CD14-positive monocyte (primary cell): ENCODE results near the gene PDZD7. TPM values are rescaled to one million over a fixed set of nuclear protein-coding genes. Genes with fewer than 3 reads are reported as not detected.
A peak's percentile ranks its signal among the peaks of the same experiment; 100 is the strongest.

Experiments used
- DNase-seq, 3 donors: peaks; one replicate each; pipeline ENCODE4 v3.0.0-alpha.2; 2011 to 2022
- H2AFZ ChIP-seq: 2 replicates; pipeline ENCODE4 v1.6.0; 2012; ENCODE audit warnings: mild to moderate bottlenecking, low read depth, low read length, inconsistent platforms; ENCODE audit not compliant: insufficient read depth, poor library complexity, severe bottlenecking
- H3K27ac ChIP-seq, 2 donors: 1 replicate in 1 of 2; 2 replicates in 1 of 2; pipeline ENCODE4 v1.5.1; 2012 to 2013; ENCODE audit warnings: low read length in 2 of 2, control low read depth in 1 of 2, inconsistent platforms in 1 of 2, low read depth in 1 of 2, mild to moderate bottlenecking in 1 of 2
- H3K27me3 ChIP-seq, 2 donors: one replicate each; pipeline versions ENCODE4 v1.6.0 to v1.6.1; 2011 to 2013; ENCODE audit warnings: low read length in 2 of 2; ENCODE audit not compliant: control insufficient read depth in 2 of 2, insufficient read depth in 2 of 2
- H3K36me3 ChIP-seq, 2 donors: replicated peaks in 1 of 2; 1 replicate in 1 of 2; 2 replicates in 1 of 2; pipeline versions ENCODE4 v1.5.1 to v1.6.1; 2012 to 2013; ENCODE audit warnings: low read length in 2 of 2, control low read depth in 1 of 2, inconsistent platforms in 1 of 2, mild to moderate bottlenecking in 1 of 2; ENCODE audit not compliant: insufficient read depth in 2 of 2, control insufficient read depth in 1 of 2
- H3K4me1 ChIP-seq, 2 donors: 1 replicate in 1 of 2; 2 replicates in 1 of 2; pipeline versions ENCODE4 v1.5.1 to v1.6.1; 2012 to 2013; ENCODE audit warnings: low read length in 2 of 2, control low read depth in 1 of 2, inconsistent platforms in 1 of 2, mild to moderate bottlenecking in 1 of 2, moderate library complexity in 1 of 2; ENCODE audit not compliant: insufficient read depth in 2 of 2, control insufficient read depth in 1 of 2
- H3K4me2 ChIP-seq: replicated peaks from 2 replicates; pipeline ENCODE3; 2012; ENCODE audit warnings: low read length, moderate library complexity, mild to moderate bottlenecking; ENCODE audit not compliant: poor library complexity, severe bottlenecking; ENCODE audit errors: extremely low read depth
- H3K4me3 ChIP-seq, 3 experiments: fragments of 200-600 bp in 1 of 3; sonication (generic) in 1 of 3; replicated peaks in 1 of 3; 1 replicate in 2 of 3; 2 replicates in 1 of 3; pipeline ENCODE4 v1.5.1; 2011 to 2013; ENCODE audit warnings: low read length in 3 of 3, mild to moderate bottlenecking in 3 of 3, control low read depth in 2 of 3, low read depth in 2 of 3, inconsistent platforms in 1 of 3, moderate library complexity in 1 of 3
- H3K79me2 ChIP-seq: 2 replicates; pipeline ENCODE4 v1.6.0; 2012; ENCODE audit warnings: mild to moderate bottlenecking, control low read depth, inconsistent platforms, low read length, moderate library complexity; ENCODE audit not compliant: insufficient read depth
- H3K9ac ChIP-seq: 2 replicates; pipeline ENCODE4 v1.6.0; 2017; ENCODE audit warnings: low read length, mild to moderate bottlenecking; ENCODE audit not compliant: insufficient read depth, poor library complexity, severe bottlenecking
- H3K9me3 ChIP-seq, 2 donors: replicated peaks in 1 of 2; 1 replicate in 1 of 2; 2 replicates in 1 of 2; pipeline versions ENCODE4 v1.5.1 to v1.6.1; 2012 to 2013; ENCODE audit warnings: low read length in 2 of 2, control low read depth in 1 of 2; ENCODE audit not compliant: control insufficient read depth in 1 of 2, insufficient read depth in 1 of 2
- H4K20me1 ChIP-seq: 2 replicates; pipeline ENCODE4 v1.6.0; 2012; ENCODE audit warnings: mild to moderate bottlenecking, low read length, control low read depth, moderate library complexity; ENCODE audit not compliant: insufficient read depth
- H3K27ac Mint-ChIP-seq, 7 donors: one replicate each; pipeline ENCODE4 v1.8.0; 2020; ENCODE audit warnings: mild to moderate bottlenecking in 7 of 7, mixed read lengths in 7 of 7, moderate library complexity in 6 of 7, inconsistent platforms in 2 of 7
- H3K27me3 Mint-ChIP-seq, 3 donors: one replicate each; pipeline ENCODE4 v1.8.0; 2021 to 2022; ENCODE audit warnings: low read depth in 3 of 3, mild to moderate bottlenecking in 3 of 3, mixed read lengths in 3 of 3, moderate library complexity in 3 of 3, inconsistent platforms in 1 of 3
- H3K36me3 Mint-ChIP-seq, 2 donors: one replicate each; pipeline ENCODE4 v1.8.0; 2020; ENCODE audit warnings: mixed read lengths in 2 of 2, inconsistent platforms in 1 of 2, mild to moderate bottlenecking in 1 of 2
- H3K4me1 Mint-ChIP-seq: one replicate; pipeline ENCODE4 v1.8.0; 2020; ENCODE audit warnings: mild to moderate bottlenecking, mixed read lengths
- H3K4me3 Mint-ChIP-seq, 2 donors: one replicate each; pipeline ENCODE4 v1.8.0; 2020; ENCODE audit warnings: mild to moderate bottlenecking in 2 of 2, mixed read lengths in 2 of 2, moderate library complexity in 1 of 2
- H3K9me3 Mint-ChIP-seq, 7 donors: one replicate each; pipeline ENCODE4 v1.8.0; 2020 to 2022; ENCODE audit warnings: mixed read lengths in 7 of 7, mild to moderate bottlenecking in 6 of 7, moderate library complexity in 6 of 7, inconsistent platforms in 2 of 7
- WGBS: methylation state at CpG from one replicate; pipeline ENCODE4 v1.1.5; 2013; ENCODE audit warnings: missing lambda C conversion rate; ENCODE audit not compliant: insufficient coverage; 5-methylcytosine and 5-hydroxymethylcytosine counted together
- intact Hi-C, 2 donors: fragments of 100-400 bp; cut with micrococcal nuclease; formaldehyde crosslinking; loops; one replicate each; pipeline versions ENCODE4 v1.15.0 to v1.15.1; 2023
- polyA plus RNA-seq, 3 donors: library from polyadenylated mRNA; depleted of rRNA in 1 of 3; unstranded in 2 of 3; stranded (reverse) in 1 of 3; fragments of 300-500 nt in 2 of 3; fragments of >200 nt in 1 of 3; fragmentation: Illumina TruSeq in 2 of 3; gene quantifications; 1 replicate in 2 of 3; 2 replicates in 1 of 3; pipeline ENCODE4 v1.2.3, GENCODE V29; 2012 to 2021
- TF ChIP-seq, protein P1 (sequence below): fragments of 200-600 bp; IDR thresholded peaks from one replicate; pipeline ENCODE4 v1.8.0; 2022; ENCODE audit warnings: antibody characterized with exemption, mild to moderate bottlenecking

The PDZD7 gene
- polyA plus RNA-seq, 3 donors, result 0.73 TPM; not detected in 2

DNA sequence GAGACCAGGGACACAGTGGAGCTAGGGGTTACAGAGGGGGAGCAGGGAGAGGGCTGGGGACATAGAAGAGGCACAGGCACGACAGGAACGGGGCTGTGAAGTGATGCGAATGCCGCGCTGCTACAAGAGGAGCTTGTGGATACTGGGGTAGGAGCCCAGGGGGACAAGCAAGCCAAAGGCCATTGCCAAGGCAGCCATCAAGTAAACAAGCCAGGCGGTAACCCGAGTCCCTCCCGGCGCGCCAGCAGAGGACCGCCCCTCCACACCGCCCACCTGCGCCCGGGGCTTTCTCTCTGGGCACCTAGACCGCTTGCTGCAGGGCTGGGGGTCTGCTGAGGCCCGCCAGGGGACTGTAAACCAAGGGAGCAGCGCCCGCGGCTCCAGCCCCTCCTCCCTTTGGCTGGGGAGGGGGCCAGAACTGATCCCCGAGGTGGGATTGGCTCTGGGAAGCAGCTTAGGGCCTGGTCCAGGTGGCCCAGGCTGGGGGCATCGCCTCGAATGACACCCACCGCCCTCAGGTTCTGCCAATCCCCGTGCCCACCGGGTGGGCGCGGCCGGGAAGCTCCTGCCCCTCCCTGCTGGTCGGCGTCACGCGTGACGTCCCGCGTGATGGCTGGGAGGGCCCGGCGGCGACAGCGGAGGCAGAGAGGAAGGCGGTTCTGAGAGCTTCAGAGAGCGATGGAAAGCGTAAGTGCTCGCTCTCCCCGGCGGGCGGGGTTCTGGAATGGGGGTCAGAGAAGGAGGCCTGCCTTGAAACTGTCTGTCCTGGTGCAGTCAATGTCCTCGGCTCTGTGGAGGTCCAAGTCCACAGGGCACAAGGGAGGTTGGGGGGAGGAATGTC lies 1.1 kb upstream of the PDZD7 start:
- H3K9ac ChIP-seq, result peak overlapping the region; percentile 98
- H3K36me3 ChIP-seq, result peaks cover 23 to 27% of the 10 kb centered on the region in 2 donors
- peak; percentile 72 to 89 (median 76) for DNase-seq
- peaks cover 54% of the 10 kb centered on the region for H3K4me1 Mint-ChIP-seq
- peak overlapping the region; percentile 98 to 99 for H3K4me3 Mint-ChIP-seq
- H3K9me3 ChIP-seq, result no peaks in the 10 kb centered on the region
- peaks cover 0 to 1% (median 0%) of the 10 kb centered on the region in 7 donors for H3K9me3 Mint-ChIP-seq
- H4K20me1 ChIP-seq, result peaks cover 17% of the 10 kb centered on the region
- H3K27ac Mint-ChIP-seq, result peak overlapping the region; percentile 97 to 100 (median 99)
- intact Hi-C loops, result no loop called here
- peaks cover 44 to 55% of the 10 kb centered on the region in 2 donors for H3K4me1 ChIP-seq
- TF ChIP-seq, protein P1, sequence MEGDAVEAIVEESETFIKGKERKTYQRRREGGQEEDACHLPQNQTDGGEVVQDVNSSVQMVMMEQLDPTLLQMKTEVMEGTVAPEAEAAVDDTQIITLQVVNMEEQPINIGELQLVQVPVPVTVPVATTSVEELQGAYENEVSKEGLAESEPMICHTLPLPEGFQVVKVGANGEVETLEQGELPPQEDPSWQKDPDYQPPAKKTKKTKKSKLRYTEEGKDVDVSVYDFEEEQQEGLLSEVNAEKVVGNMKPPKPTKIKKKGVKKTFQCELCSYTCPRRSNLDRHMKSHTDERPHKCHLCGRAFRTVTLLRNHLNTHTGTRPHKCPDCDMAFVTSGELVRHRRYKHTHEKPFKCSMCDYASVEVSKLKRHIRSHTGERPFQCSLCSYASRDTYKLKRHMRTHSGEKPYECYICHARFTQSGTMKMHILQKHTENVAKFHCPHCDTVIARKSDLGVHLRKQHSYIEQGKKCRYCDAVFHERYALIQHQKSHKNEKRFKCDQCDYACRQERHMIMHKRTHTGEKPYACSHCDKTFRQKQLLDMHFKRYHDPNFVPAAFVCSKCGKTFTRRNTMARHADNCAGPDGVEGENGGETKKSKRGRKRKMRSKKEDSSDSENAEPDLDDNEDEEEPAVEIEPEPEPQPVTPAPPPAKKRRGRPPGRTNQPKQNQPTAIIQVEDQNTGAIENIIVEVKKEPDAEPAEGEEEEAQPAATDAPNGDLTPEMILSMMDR, result no peak
- peak overlapping the region; percentile 98 for H3K4me2 ChIP-seq
- peak overlapping the region; percentile 85 for H2AFZ ChIP-seq
- peaks cover 2 to 10% (median 6%) of the 10 kb centered on the region in 3 donors for H3K27me3 Mint-ChIP-seq
- 0% methylated on average over 44 of the region's 47 CpGs for WGBS
- no peaks in the 10 kb centered on the region for H3K27me3 ChIP-seq
- peak overlapping the region; percentile 58 to 96 (median 66) for H3K4me3 ChIP-seq
- peaks cover 29 to 31% of the 10 kb centered on the region in 2 donors for H3K36me3 Mint-ChIP-seq
- peak overlapping the region; percentile 90 to 100 for H3K27ac ChIP-seq
- H3K79me2 ChIP-seq, result peaks cover 7% of the 10 kb centered on the region

DNA sequence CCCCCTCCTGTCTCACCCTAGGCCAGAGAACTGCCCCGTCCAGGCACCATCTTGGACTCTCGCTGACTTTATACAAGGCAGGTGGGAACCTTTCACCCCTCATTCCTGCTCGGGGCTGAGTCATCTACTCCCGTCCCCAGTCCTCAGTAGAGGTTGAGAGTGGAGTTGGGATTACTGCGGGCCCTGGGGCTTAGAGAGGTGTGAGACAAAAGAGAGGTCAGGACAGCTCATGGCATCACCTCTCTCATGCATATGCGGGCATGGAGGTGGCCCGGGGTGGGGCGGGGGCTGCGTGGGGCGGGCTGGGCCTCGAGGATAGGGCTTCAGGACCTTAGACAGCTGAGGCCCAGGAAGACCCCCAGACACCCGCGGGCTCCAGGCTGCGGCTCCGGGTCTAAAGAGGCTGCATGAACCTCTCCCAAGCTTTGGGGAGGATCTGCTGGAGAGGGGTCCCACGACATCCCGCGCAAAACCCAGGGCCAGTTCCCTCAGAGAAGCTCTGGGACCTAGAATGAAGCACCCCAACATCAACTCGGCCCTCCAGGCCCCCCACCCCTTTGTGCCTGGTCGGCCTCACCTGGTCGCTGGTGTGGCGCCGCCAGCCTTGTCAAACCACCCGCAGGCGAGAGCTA lies 317 bp downstream of the PDZD7 start:
- Histone ChIP-seq H3K9ac (peak overlapping the region; percentile 98), H3K9me3 (no peaks in the 10 kb centered on the region), H3K4me3 (peak overlapping the region; percentile 58 to 96 (median 66)), H3K27me3 (no peaks in the 10 kb centered on the region), H3K4me1 (peaks cover 44 to 61% of the 10 kb centered on the region in 2 donors), H4K20me1 (peaks cover 9% of the 10 kb centered on the region), H3K79me2 (peaks cover 7% of the 10 kb centered on the region), H2AFZ (peak overlapping the region; percentile 85), H3K27ac (peak overlapping the region in 1 of 2 donors; percentile 100), H3K4me2 (peak overlapping the region; percentile 98), H3K36me3 (peaks cover 9 to 13% of the 10 kb centered on the region in 2 donors)
- WGBS, result 11% methylated on average over 17 of the region's 25 CpGs
- DNase-seq, result no peak
- Mint-ChIP-seq H3K27ac (peak overlapping the region in 4 of 7 donors; percentile 30 to 100 (median 100)), H3K4me1 (peaks cover 57% of the 10 kb centered on the region), H3K27me3 (peaks cover 2 to 10% (median 6%) of the 10 kb centered on the region in 3 donors), H3K4me3 (peak overlapping the region; percentile 98 to 99), H3K9me3 (peaks cover 0 to 1% (median 0%) of the 10 kb centered on the region in 7 donors), H3K36me3 (peaks cover 15 to 17% of the 10 kb centered on the region in 2 donors)
- TF ChIP-seq, protein P1, result no peak
- intact Hi-C loops, result no loop called here
